ENCODE results near the gene TPM2.

- peak; percentile 63; the same call in 1 of the 2 replicates for TF ChIP-seq TAF1 (IDR thresholded peaks at IDR 0.05; ENCODE audit: borderline replicate concordance, low read depth, low read length)
- TF ChIP-seq CTCF (IDR thresholded peaks at IDR 0.05), result 0 out of 2 replicates have a peak, but pooled peaks have one; percentile 27
- TF ChIP-seq POLR2AphosphoS5 (IDR thresholded peaks at IDR 0.05; ENCODE audit: low read depth, low read length), result no peak; the same call in 1 of the 2 replicates
- peak; percentile 99 for TF ChIP-seq MAX (IDR thresholded peaks at IDR 0.05; ENCODE audit: low read depth)
- TF ChIP-seq MXI1 (IDR thresholded peaks at IDR 0.05; ENCODE audit: low read depth, low read length), result peak; percentile 99
- peak; percentile 70; the same call in 1 of the 2 replicates for TF ChIP-seq REST (IDR thresholded peaks at IDR 0.05; ENCODE audit: low read depth, low read length)
These were observed 32.1 kb downstream of the TPM2 start, which contains the start of gene RMRP for GRCh38 chr9:35657546-35658136.

All from SK-N-SH (cell line).